RWPE1 (cell line): ENCODE results near the gene ZNF646.

Experiments
- CTCF ChIA-PET: fragments of 350-600 bp; sonication (Branson Sonifier 250); formaldehyde crosslinking; extraction: SDS; loops from one replicate; lab custom pipeline; 2021; lab: Yijun Ruan, JAX
- POLR2A ChIA-PET: fragments of 400-600 bp; formaldehyde crosslinking; extraction: SDS; loops from one replicate; lab custom pipeline; 2020; ENCODE audit warnings: antibody characterized with exemption; ENCODE audit not compliant: low non-redundant PET; lab: Yijun Ruan, JAX
- DNase-seq: peaks from one replicate; pipeline ENCODE4 v3.0.0; 2012; ENCODE audit warnings: low spot score
- H3K27ac ChIP-seq: fragments of 450-650 bp; 2 replicates; pipeline ENCODE4 v1.5.1; 2017
- TF ChIP-seq, protein P1 (sequence below): fragments of 450-650 bp; conservative IDR thresholded peaks from 2 replicates; pipeline ENCODE4 v1.5.1; 2017; ENCODE audit warnings: low read depth, mild to moderate bottlenecking

ZNF646 gene

GRCh38 chr16:31073142-31073969, 866 bp upstream of the ZNF646 start:
- peak overlapping the region; percentile 93 for H3K27ac ChIP-seq
- DNase-seq: peak; percentile 92
- ChIA-PET CTCF (interaction anchor here (0.9 to 2.0 kb wide), 2 partner anchors 69 to 88 kb away, joined by 4 to 10 read pairs; partner anchors contain the start of gene HSD3B7), POLR2A (interaction anchor here (0.6 to 1.4 kb wide), 2 partner anchors 19 to 73 kb away, joined by 3 to 22 read pairs; no protein-coding TSS in a partner anchor)
- TF ChIP-seq, protein P1, sequence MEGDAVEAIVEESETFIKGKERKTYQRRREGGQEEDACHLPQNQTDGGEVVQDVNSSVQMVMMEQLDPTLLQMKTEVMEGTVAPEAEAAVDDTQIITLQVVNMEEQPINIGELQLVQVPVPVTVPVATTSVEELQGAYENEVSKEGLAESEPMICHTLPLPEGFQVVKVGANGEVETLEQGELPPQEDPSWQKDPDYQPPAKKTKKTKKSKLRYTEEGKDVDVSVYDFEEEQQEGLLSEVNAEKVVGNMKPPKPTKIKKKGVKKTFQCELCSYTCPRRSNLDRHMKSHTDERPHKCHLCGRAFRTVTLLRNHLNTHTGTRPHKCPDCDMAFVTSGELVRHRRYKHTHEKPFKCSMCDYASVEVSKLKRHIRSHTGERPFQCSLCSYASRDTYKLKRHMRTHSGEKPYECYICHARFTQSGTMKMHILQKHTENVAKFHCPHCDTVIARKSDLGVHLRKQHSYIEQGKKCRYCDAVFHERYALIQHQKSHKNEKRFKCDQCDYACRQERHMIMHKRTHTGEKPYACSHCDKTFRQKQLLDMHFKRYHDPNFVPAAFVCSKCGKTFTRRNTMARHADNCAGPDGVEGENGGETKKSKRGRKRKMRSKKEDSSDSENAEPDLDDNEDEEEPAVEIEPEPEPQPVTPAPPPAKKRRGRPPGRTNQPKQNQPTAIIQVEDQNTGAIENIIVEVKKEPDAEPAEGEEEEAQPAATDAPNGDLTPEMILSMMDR: no peak

- ChIA-PET POLR2A (interaction anchor here (0.9 kb wide), 1 partner anchor 9 kb away, joined by 3 read pairs; no protein-coding TSS in a partner anchor), CTCF (interaction anchor here (2.0 kb wide), 1 partner anchor 89 kb away, joined by 10 read pairs; the partner anchor contains the start of gene HSD3B7)
- peak overlapping the region; percentile 93 for H3K27ac ChIP-seq
- TF ChIP-seq, protein P1: no peak
- DNase-seq: no peak
Observed at GRCh38 chr16:31074814-31075183, 577 bp downstream of the ZNF646 start.

DNA sequence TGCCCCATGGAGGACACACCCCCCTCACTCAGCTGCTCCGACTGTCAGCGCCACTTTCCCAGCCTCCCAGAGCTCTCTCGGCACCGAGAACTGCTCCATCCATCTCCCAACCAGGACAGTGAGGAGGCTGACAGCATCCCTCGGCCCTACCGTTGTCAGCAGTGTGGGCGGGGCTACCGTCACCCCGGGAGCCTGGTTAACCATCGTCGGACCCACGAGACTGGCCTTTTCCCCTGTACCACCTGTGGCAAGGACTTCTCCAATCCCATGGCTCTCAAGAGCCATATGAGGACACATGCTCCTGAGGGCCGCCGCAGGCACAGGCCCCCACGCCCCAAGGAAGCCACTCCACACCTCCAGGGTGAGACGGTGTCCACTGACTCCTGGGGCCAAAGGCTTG, 2.1 kb downstream of the ZNF646 start:
- ChIA-PET POLR2A (no interaction called here), CTCF (interaction anchor here (0.5 to 1.4 kb wide), 2 partner anchors 42 to 91 kb away, joined by 3 to 5 read pairs; partner anchors contain the start of gene HSD3B7)
- DNase-seq: no peak
- TF ChIP-seq, protein P1: no peak
- no peak overlapping the region for H3K27ac ChIP-seq

DNA sequence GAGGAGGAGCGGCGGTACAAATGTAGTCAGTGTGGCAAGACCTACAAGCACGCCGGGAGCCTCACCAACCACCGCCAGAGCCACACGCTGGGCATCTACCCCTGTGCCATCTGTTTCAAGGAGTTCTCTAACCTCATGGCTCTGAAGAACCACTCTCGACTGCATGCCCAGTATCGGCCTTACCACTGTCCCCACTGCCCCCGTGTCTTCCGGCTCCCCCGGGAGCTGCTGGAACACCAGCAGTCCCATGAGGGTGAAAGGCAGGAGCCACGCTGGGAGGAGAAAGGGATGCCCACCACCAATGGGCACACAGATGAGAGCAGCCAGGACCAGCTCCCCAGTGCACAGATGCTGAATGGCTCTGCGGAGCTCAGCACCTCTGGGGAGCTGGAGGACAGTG, 2.8 kb downstream of the ZNF646 start:
- TF ChIP-seq, protein P1: no peak
- no peak overlapping the region for H3K27ac ChIP-seq
- DNase-seq: no peak
- ChIA-PET CTCF (interaction anchor here (0.7 to 1.4 kb wide), 2 partner anchors 92 to 118 kb away, joined by 3 to 5 read pairs; partner anchors contain the start of gene HSD3B7), POLR2A (no interaction called here)

GRCh38 chr16:31077592-31078396, 3.6 kb downstream of the ZNF646 start:
- DNase-seq: no peak
- TF ChIP-seq, protein P1: no peak
- no peak overlapping the region for H3K27ac ChIP-seq
- ChIA-PET POLR2A (no interaction called here), CTCF (interaction anchor here (0.6 to 1.4 kb wide), 3 partner anchors 42 to 93 kb away, joined by 4 to 5 read pairs (median 4); partner anchors contain the start of gene HSD3B7)
